ENCODE results near the gene MMP24.

The MMP24 gene

DNA sequence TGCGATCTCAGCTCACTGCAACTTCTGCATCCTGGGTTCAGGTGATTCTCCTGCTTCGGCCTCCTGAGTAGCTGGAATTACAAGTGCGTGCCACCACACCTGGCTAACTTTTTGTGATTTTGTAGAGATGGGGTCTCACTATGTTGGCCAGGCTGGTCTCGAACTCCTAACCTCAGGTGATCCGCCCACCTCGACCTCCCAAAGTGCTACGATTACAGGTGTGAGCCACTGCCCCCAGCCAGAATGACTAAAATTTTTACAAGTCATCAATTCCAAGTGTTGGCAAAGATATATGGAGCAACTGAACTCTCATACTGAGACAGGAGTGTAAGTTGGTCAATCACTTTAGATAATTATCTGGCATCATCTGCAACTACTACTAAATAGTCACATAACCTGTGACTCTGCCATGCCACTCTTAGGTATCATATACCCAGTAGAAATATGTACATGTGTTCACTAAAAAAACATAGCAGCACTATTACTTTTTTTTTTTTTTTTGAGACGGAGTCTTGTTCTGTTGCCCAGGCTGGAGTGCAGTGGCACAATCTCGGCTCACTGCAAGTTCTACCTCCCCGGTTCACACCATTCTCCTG is 55.1 kb downstream of the MMP24 start:
- TF ChIP-seq CTCF (conservative IDR thresholded peaks at IDR 0.05) (no peak), ZFX (IDR thresholded peaks at IDR 0.05) (no peak)
- H3K27ac ChIP-seq: no peak overlapping the region

GRCh38 chr20:35283441-35284266 is 57.2 kb downstream of the MMP24 start:
- TF ChIP-seq CTCF (conservative IDR thresholded peaks at IDR 0.05): no peak
- no peak for TF ChIP-seq ZFX (IDR thresholded peaks at IDR 0.05)
- H3K27ac ChIP-seq: peak overlapping the region; percentile 88

DNA sequence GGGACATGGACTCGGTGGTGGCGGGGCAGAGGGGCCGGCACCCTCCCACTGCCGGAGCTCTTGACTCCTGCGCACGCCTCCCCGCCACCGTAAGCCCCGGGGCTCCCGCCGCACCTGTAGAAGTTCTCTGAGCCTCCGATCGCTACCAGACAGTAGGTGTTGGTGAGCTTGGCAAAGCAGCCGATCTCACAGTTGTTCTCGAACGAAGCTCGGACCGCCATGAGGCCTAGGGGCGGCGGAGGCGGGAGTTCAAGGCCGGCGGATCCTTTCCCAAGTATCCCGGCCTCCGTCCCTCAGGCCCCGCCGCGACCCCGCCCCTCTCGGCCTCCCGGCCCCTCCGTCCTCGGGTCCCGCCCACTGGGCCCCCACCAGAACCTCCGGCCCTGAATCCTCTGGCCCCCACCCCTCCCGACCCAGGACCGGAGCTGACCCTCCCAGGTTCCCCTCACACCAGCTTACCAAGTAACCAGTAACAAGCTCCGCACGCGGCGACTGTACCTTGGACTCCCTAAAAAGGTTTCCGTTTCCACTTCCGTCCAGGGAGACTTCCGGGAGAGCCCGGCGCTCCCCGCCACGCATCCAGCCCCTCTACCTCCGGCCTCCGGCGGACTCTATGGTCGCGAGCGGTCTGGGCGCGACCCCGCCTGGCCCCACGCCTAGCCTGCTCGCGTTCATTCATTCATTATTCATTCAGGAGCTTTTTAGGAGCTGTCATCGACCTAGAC is 57.9 kb downstream of the MMP24 start, which contains the start of gene EIF6:
Gene EIF6, minus strand, starts transcription at position 506 of the 725 bp plus-strand sequence. Its CDS starts 285 bp downstream, at position 221.
- H3K27ac ChIP-seq: peak within 1 kb of the TSS; percentile 88
- no peak for TF ChIP-seq CTCF (conservative IDR thresholded peaks at IDR 0.05)
- peak; percentile 88; the same call in 1 of the 2 replicates for TF ChIP-seq ZFX (IDR thresholded peaks at IDR 0.05)

GRCh38 chr20:35284992-35285805 is 58.7 kb downstream of the MMP24 start:
- TF ChIP-seq ZFX (IDR thresholded peaks at IDR 0.05): no peak
- no peak for TF ChIP-seq CTCF (conservative IDR thresholded peaks at IDR 0.05)
- H3K27ac ChIP-seq: peak overlapping the region; percentile 88

GRCh38 chr20:35285806-35286076 is 59.3 kb downstream of the MMP24 start:
- TF ChIP-seq ZFX (IDR thresholded peaks at IDR 0.05): no peak
- no peak for TF ChIP-seq CTCF (conservative IDR thresholded peaks at IDR 0.05)
- no peak overlapping the region for H3K27ac ChIP-seq

- TF ChIP-seq CTCF (conservative IDR thresholded peaks at IDR 0.05) (no peak), ZFX (IDR thresholded peaks at IDR 0.05) (no peak)
- H3K27ac ChIP-seq: no peak overlapping the region
Observed at GRCh38 chr20:35286077-35286898, 59.8 kb downstream of the MMP24 start.
